ENCODE results near the gene ADAMTS12.

ADAMTS12 gene

DNA sequence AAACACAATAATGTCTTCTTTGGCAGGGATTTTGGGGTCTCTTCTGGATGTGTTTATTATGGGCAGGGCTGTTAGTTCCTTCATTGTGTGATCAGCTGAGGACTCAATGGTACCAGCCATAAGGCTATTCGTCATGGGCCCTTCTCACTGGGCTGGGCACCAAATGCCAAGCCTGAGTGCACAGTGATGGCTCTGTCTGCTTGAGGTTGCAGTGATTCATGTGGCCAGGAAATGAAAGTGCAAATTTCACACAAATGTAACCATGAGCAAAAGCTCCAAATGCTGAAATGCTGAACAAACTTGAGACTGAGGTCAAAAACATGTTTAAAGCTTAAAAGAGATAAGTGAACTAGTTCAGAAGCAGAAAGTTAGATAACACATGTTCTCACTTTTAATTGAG, 260.0 kb downstream of the ADAMTS12 start:
- TF ChIP-seq, protein P1, sequence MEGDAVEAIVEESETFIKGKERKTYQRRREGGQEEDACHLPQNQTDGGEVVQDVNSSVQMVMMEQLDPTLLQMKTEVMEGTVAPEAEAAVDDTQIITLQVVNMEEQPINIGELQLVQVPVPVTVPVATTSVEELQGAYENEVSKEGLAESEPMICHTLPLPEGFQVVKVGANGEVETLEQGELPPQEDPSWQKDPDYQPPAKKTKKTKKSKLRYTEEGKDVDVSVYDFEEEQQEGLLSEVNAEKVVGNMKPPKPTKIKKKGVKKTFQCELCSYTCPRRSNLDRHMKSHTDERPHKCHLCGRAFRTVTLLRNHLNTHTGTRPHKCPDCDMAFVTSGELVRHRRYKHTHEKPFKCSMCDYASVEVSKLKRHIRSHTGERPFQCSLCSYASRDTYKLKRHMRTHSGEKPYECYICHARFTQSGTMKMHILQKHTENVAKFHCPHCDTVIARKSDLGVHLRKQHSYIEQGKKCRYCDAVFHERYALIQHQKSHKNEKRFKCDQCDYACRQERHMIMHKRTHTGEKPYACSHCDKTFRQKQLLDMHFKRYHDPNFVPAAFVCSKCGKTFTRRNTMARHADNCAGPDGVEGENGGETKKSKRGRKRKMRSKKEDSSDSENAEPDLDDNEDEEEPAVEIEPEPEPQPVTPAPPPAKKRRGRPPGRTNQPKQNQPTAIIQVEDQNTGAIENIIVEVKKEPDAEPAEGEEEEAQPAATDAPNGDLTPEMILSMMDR (conservative IDR thresholded peaks at IDR 0.05; ENCODE audit: low read depth): no peak
- no peak overlapping the region for H3K27ac ChIP-seq
- DNase-seq (ENCODE audit: low spot score): no peak
- POLR2A ChIA-PET (ENCODE audit: low non-redundant PET): no interaction called here
- CTCF ChIA-PET: no interaction called here

- no peak for DNase-seq (ENCODE audit: low spot score)
- ChIA-PET POLR2A (ENCODE audit: low non-redundant PET) (no interaction called here), CTCF (interaction anchor here (0.7 kb wide), 2 partner anchors 42 to 152 kb away, joined by 3 read pairs; no protein-coding TSS in a partner anchor)
- H3K27ac ChIP-seq: no peak overlapping the region
- TF ChIP-seq, protein P1 (conservative IDR thresholded peaks at IDR 0.05; ENCODE audit: low read depth): no peak
These were observed 260.7 kb downstream of the ADAMTS12 start for GRCh38 chr5:33631139-33631538.

- CTCF ChIA-PET: no interaction called here
- H3K27ac ChIP-seq: no peak overlapping the region
- TF ChIP-seq, protein P1 (conservative IDR thresholded peaks at IDR 0.05; ENCODE audit: low read depth): no peak
- POLR2A ChIA-PET (ENCODE audit: low non-redundant PET): no interaction called here
- DNase-seq (ENCODE audit: low spot score): no peak
These were observed 261.8 kb downstream of the ADAMTS12 start for GRCh38 chr5:33629999-33630398.

DNA sequence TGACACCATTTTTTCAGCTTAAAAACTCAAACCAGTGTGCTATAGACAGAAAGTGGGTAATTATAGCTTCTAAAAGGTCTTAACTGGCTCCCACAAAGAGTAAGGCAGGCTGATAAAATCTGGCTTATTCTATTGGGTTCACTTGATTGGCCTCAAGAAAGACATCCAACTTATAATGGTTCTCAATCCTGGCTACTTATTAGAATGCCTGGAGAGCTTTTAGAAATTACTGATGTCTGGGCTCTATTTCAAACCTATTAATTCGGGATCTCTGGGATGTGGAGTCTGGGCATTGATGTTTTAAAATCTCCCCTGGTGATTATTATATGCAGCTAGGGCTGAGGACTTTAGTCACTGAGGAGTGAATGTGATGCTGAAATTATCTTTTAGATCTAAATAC, 263.0 kb downstream of the ADAMTS12 start:
- ChIA-PET CTCF (interaction anchor here (0.5 kb wide), 1 partner anchor 629 kb away, joined by 4 read pairs; no protein-coding TSS in a partner anchor), POLR2A (ENCODE audit: low non-redundant PET) (no interaction called here)
- no peak for DNase-seq (ENCODE audit: low spot score)
- TF ChIP-seq, protein P1 (conservative IDR thresholded peaks at IDR 0.05; ENCODE audit: low read depth): no peak
- H3K27ac ChIP-seq: no peak overlapping the region

GRCh38 chr5:33621514-33621913, 270.3 kb downstream of the ADAMTS12 start:
- TF ChIP-seq, protein P1 (conservative IDR thresholded peaks at IDR 0.05; ENCODE audit: low read depth): no peak
- POLR2A ChIA-PET (ENCODE audit: low non-redundant PET): no interaction called here
- DNase-seq (ENCODE audit: low spot score): no peak
- H3K27ac ChIP-seq: no peak overlapping the region
- CTCF ChIA-PET: no interaction called here

DNA sequence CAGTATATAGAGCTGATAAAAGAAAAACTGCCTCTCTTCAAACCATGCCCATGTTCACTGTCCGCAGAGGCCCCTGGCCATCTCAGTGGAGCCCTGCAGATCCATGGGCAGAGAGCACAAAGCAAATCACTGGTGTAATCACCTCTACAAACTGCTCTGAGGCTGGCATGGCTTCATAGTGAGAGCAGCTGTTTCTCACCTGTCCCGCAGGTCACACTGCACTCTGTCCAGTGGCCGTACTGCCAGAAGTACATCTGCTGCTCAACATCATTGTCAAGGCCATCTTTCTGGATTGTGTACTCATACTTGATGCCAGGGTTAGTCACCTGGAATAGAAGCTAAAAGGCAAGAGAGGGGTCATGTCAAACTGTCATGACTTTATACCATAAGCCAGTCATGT, 277.8 kb downstream of the ADAMTS12 start:
- CTCF ChIA-PET: interaction anchor here (0.6 kb wide), 1 partner anchor 34 kb away, joined by 3 read pairs; no protein-coding TSS in a partner anchor

More for the DNA sequence above, 277.8 kb downstream of the ADAMTS12 start:
- no peak overlapping the region for H3K27ac ChIP-seq
- POLR2A ChIA-PET (ENCODE audit: low non-redundant PET): no interaction called here
- TF ChIP-seq, protein P1 (conservative IDR thresholded peaks at IDR 0.05; ENCODE audit: low read depth): no peak
- DNase-seq (ENCODE audit: low spot score): no peak
